KBM-7 (cell line): ENCODE results near the gene BEGAIN.

Experiments used
- DNase-seq: peaks from one replicate; pipeline ENCODE4 v3.0.0-alpha.2; 2015
- in situ Hi-C: fragments of 300-500 bp; cut with MboI; formaldehyde crosslinking; loops from 2 replicates; pipeline ENCODE4 v1.14.3; 2020; ENCODE audit warnings: low sequenced_read_pairs, low pct_unique_long_range_greater_than_20kb, mixed read lengths

BEGAIN gene

DNA sequence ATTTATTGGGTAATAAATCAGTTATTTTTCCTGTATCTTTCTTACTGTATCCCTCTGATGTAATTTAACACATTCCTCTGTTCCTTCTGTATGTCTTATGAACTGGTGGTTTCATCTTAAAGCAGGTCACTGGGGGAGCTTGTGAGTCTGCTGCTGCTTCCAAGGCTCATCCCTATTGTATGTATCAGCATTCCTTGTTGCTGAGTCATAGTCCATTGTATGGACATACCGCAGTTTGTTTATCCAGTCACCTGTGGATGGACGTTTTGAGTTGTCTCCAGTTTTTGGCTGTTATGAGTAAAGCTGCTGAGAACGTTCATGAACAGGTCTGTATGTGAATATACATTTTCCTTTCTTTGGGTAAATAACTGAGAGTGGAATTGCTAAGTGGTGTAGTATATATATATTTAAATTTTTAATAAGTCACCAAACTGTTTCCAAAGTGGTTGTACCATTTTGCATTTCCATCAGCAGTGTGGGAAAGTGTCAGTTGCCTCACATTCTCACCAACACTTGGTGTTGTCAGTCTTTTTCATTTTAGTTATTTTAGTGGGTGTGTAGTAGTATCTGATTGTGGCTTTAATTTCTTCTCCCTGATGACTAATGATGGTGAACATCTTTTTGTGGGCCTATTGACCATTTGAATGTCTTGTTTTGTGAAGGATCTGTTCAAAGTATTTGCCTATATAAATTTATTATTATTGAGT lies 82.7 kb downstream of the BEGAIN start:
- in situ Hi-C loops, result no loop called here
- no peak for DNase-seq

DNA sequence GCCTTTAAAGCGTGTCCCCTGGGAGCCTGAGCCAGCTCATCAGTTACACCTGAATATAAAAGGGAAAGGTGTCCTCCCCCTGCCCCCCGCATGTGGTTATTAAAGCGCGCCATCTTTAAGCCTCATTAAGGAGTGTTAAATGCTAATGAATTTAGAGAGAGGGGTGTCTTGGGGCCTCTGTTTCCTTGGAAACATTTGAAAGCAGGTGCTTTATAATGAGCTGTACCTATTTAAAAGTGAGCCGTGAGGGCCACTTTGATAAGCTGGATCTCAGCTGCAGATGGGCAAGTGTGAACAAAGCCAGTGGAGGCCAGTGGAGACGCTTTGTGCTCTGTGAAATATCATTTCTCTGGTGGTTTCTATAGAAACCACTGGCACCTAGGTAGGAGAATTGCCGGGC lies 84.0 kb downstream of the BEGAIN start:
- in situ Hi-C loops, result no loop called here
- DNase-seq, result no peak

DNA sequence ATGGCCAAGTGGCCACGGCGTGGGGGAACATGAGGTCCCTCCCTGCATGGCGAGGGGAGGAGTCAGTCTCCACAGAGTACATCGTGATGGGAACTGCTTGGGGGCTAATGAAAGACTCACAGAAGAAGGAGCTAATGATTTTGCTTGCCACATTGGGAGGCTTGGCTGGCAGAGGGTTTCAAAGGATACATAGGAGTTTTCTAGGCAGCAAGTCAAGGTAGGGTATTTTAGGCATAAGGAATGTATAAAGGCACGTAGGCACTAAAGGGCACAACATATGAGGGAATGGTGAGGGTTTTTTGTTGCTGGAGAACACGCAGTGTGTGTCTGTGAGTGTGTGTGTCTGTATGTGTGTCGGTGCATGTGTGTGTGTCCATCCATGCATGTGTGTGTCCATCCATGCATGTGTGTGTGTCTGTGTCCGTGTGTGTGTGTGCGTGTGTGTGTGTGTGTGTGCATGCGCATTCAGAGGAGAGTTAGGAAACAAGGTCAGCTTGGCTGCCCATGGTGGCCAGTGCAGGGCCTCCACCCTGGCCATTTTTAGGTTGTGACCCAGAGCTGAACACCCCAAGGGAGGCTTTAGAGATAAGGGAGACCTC lies 84.5 kb downstream of the BEGAIN start:
- DNase-seq, result no peak
- in situ Hi-C loops, result no loop called here

DNA sequence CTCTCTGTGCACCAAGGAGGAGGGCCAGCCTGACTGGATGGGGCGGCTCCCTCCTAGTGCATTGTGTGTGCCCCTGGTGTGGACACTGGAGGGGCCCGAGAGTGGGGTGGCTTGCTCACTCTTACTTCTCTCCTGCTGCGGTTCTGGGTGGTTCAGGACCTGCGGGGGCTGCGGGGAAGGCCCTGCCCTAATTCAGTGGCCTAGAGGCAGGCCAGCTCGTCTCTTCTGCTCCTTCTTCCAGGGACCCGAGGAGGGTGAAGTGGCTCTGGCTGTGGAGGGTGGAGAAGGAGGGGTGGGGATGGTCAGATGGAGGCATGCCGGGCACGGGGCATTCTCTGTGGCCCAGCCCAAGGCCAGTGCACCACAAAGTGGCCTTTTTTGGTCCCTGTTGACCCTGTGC lies 87.1 kb downstream of the BEGAIN start:
- in situ Hi-C loops, result no loop called here
- DNase-seq, result no peak

DNA sequence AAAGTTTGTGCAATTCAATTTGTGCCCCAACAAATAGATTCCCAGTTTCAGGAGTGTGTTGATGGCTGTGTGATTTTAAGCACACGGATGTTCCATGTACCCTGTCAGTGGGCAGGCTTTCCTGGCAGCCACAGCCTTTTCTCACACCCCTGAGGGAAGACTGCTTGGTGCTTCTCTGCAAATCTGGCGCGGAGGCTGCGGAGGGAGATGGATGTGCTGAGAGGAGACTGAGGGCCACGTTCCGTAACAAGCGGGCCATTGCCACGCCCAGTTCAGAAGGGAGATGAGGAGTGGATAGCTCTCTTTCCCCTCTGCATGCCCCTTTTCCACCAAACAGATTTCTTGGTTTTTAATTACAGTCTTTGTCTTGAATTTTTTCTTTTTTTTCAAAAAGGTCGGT lies 89.1 kb downstream of the BEGAIN start:
- in situ Hi-C loops, result no loop called here

DNA sequence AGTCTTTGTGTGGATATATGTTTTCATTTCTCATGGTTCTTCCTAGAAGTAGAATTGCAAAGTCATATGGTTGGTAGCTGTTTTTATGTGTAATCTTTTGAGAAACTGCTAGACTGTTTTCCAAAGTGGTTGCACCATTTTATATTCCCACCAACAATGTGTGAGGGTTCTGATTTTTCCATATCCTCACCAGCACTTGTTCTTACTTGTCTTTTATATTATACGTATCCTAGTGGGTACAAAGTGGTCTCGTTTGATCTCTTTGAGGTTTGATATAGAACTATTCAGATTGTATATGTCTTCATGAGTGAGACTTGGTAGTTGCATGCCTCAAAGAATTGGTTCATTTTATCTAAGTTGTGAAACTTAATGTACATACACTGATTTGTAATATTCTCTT lies 91.3 kb downstream of the BEGAIN start:
- DNase-seq, result no peak
- in situ Hi-C loops, result no loop called here

More for the DNA sequence above, 89.1 kb downstream of the BEGAIN start:
- no peak for DNase-seq

DNA sequence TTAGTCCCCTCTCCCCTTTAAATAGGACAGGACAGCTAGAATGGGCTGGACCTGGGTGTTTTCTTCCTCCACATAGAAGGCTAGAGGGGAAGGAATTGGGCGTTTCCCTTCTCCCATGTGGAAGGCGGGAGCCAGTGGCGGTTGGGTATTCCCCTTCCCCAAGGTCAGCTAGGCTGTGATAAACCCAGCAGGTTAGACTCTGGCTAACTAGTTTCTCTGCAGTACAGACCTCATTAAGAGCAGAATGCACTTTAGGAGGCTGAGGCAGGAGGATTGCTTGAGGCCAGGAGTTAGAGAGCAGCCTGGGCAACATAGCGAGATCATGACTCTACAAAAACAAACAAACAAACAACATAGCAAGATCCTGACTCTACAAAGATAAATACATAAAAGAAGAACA lies 92.6 kb downstream of the BEGAIN start:
- in situ Hi-C loops, result no loop called here
- DNase-seq, result no peak

DNA sequence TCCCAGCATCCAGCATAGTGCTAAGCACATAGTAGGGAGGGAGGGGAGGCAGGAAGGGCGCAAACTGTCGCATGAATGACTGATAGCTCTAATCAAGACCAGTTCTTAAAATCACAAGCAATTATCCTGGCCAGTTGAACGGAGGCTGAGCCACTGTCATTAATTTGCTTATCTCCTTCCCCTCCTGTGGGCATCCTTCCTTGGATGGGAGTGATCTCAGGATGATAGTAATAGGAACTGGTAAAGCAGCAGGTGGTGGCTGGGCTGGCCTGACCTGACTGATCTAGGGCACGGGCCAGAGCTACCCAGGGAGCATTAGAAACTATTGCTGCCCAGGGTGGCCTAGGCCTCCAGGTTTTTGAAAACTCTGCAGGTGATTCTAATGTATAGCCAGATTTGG lies 97.0 kb downstream of the BEGAIN start:
- no peak for DNase-seq
- in situ Hi-C loops, result no loop called here

DNA sequence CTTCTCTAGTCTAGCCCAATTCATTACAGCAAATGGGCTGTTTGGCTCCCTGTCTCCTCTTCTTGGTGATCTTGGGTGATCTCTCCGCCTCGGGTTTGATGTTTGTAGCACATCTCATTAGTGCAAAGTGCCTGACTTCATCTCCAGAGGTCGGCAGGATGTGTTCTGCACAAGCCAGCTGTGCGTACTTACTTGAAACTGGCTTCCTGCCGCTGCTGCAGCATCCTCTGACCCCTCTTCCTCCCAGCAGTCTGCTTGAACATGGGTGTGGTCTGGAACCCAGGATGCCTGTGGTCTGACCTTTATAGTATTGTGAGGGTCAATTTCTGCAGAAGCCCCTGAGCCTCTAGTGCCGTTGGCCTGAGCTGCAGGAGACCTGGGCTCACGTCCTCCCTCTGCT lies 99.2 kb downstream of the BEGAIN start:
- DNase-seq, result no peak
- in situ Hi-C loops, result no loop called here

DNA sequence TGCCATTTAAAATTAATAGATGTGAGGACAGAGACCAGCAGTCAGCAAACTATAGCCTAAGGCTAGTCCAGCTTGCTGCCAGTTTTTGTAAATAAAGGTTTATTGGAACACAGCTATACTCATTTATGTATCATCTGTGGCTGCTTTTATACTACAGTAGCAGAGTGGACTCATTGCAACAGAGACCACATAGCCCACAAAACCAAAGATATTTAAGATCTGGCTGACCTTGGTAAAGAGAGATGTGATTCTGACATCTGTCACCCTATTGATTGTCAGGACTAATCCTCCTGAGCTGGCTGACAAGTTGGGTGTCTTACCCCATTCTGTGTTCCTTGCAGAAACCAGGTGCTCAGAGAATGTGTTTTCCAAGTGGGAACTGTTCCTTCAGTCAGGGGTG lies 99.9 kb downstream of the BEGAIN start:
- in situ Hi-C loops, result no loop called here
- DNase-seq, result no peak
